NCI-H2107 treated with DMSO at 0.1 percent for 48 hours (cell line): Measurements from ENCODE around the gene SPTAN1.
A peak's percentile ranks its signal among the peaks of the same experiment; 100 is the strongest.

Experiments used
- DNase-seq: peaks from one replicate; lab custom pipeline; 2025; ENCODE audit not compliant: unreplicated experiment; lab: John Stamatoyannopoulos, UW

Gene SPTAN1

DNA sequence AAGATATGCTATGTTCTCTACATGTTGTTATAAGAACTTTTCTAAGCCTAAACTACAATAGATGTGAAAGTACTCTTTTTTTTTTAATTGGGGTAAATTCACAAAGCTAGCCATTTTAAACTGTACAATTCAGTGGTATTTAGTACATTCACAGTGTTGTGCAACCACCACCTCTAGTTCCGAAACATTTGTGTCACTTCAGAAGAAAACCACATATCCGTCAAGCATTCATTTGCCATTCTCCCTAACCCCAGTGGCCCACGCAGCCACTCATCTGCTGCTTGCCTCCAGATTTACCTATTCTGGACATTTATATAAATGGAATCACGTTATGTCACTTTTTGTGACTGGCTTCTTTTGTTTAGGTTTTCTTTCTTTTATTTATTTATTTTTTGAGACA lies 43.1 kb downstream of the SPTAN1 start:
- no peak for DNase-seq

DNA sequence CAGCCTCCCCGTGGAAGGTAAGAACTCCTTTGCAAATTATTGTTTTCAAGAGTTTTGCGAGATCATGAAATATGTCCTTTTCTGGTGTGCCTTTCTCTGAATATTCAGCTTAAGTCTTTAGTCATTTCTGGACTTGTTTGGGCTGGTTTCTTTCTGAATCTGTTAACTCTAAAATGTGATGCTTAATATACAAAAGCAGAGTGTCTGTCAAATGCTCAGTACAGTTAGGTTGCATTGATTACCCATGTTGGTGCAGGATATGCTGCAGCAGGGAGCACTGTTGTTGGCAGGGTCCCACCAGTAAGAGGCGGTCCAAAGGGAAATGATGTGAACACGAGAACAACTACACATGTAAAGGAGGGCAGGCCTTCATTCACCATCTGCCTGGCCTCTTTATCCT lies 47.7 kb downstream of the SPTAN1 start:
- no peak for DNase-seq

DNA sequence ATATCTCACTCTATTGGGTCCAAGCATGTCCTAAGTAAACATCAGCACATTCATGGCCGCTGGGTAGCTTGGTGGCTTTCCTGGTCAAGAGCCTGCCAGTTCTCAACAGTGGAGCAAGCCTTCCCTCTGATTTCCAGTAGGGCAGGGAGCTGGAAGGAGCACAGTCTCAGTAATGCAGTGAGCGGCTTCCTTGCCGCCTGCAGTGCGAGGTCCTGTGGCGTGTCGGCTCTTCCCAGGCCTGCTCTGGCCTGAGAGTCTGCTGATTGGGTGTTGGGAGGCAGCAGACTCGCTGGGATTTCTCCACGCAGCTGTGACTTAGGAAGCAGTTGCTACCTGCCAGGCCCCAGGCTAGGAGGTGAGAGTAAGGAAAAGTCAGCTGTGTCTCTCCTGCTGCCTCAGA lies 51.3 kb downstream of the SPTAN1 start:
- no peak for DNase-seq

DNA sequence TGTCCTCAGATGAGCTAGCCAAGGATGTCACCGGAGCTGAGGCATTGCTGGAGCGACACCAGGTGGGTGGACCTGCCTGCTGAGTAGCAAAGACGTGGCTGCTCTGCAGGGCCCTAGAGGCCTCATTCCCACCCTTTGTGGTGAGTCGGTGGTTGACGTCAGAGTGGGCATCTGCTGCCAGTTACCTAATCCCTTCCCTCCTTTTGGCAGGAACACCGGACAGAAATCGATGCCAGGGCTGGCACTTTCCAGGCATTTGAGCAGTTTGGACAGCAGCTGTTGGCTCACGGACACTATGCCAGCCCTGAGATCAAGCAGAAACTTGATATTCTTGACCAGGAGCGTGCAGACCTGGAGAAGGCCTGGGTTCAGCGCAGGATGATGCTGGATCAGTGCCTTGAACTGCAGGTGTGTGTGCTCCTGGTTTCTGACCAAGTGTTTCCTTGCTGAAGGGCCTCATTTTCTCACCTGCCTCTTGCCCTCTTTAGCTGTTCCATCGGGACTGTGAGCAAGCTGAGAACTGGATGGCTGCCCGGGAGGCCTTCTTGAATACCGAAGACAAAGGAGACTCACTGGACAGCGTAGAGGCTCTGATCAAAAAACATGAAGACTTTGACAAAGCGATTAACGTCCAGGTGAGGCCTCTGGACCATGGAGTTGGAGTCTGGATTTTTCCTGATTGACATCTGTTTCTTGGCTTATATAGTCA lies 55.4 kb downstream of the SPTAN1 start:
- peak; percentile 87 for DNase-seq

DNA sequence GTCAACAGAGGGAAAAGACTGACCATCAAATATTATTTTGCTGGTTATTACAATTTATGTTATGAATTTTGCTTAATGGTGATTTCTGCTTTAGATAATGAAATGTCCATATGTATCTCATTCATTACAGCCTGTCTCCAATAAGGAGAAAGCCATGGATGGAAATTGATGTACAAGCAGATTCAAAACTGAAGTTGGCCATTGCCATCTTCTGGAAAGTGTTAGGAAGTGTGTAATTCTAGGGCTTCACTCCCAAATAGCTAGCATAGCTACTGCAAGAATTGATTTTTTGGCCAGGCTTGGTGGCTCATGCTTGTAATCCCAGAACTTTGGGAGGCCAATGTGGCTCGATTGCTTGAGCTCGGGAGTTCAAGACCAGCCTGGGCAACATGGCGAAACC lies 58.5 kb downstream of the SPTAN1 start:
- no peak for DNase-seq

DNA sequence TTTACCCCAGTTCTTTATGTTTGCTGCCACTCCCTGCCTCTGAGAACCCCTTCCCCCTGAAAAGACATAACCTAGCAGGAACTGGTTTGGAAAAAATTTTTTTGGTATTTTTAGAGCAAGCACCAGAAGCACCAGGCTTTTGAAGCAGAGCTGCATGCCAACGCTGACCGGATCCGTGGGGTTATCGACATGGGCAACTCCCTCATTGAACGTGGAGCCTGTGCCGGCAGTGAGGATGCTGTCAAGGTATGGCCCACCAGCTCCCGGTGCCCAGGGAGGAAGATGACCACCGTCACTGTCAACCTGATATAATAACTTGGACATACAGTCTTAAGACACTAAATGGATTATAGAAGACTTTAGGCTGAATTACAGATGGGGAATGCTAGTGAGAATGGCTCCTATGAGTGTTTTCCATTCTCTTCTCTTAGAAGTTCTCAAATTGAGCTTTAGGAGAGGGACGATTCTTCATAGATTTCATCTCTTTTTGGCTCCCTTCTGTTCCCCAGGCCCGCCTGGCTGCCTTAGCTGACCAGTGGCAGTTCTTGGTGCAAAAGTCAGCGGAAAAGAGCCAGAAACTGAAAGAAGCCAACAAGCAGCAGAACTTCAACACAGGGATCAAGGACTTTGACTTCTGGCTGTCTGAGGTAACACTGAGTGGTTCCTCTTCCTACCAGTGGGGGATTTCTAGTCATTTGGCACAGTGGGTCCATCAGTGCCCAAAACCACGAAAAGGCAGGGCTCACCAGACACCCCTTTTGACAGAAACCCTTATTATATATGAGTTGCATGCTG lies 59.4 kb downstream of the SPTAN1 start:
- no peak for DNase-seq

DNA sequence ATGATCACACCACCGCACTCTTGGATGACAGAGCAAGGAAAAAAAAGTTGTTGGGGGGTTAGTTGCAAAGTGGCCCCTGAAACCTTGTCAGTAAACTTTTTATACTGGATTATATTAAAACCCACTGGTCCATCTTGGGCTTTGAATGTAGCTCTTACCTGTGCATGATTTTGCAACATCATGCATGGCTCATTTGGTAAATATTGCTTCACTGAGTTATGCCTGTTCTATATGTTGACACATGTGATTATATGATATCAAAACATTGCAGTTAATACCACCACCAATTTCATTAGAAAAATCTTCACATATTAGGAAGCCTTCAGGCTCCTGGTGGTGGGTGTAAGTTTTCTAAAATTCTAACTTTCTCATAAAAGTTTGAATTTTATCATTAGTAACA lies 62.3 kb downstream of the SPTAN1 start:
- DNase-seq = no peak

DNA sequence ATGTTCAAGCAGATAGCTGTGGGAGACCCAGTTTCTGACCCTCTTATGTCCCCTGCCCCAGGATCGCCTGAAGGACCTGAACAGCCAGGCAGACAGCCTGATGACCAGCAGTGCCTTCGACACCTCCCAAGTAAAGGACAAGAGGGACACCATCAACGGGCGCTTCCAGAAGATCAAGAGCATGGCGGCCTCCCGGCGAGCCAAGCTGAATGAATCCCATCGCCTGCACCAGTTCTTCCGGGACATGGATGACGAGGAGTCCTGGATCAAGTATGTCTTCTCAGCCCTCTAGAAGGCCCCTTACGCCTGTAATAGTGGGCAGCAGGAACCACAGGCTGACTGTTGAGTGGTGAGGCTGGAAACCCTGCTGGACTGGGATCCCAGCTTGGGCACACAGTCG lies 63.2 kb downstream of the SPTAN1 start:
- DNase-seq = no peak

DNA sequence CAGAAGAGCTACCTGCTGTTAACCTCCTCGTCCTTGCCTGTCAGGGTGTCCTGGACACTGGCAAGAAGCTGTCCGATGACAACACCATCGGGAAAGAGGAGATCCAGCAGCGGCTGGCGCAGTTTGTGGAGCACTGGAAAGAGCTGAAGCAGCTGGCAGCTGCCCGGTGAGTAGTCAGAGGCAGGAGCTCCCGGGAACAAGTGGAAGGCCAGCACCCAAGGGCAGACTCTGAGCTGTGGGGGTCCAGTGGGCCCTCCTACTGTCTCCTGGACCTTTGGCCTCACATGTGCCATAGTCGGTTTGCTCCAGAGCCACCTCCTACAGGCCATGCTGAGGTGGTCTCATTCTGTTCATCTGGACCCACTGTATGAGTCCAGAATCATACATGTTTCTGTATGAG lies 65.6 kb downstream of the SPTAN1 start:
- DNase-seq = no peak

DNA sequence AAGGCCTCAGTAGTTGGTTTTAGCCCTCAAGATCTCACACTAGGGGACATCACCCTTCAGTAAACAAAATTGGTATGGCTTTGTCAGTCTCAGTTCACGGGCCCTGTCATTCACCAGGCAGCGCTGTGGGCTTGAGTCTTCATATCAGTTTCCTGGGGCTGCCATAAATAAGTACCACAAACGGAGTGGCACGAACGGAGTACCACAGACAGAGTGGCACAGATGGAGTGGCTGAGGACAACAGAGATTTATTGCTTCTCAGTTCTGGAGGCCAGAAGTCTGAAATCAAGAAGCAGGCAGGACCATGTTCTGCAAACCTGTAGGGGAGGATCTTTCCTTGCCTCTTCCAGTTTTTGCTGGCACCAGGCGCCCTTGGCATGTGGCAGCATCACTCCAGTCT lies 66.7 kb downstream of the SPTAN1 start:
- no peak for DNase-seq

DNA sequence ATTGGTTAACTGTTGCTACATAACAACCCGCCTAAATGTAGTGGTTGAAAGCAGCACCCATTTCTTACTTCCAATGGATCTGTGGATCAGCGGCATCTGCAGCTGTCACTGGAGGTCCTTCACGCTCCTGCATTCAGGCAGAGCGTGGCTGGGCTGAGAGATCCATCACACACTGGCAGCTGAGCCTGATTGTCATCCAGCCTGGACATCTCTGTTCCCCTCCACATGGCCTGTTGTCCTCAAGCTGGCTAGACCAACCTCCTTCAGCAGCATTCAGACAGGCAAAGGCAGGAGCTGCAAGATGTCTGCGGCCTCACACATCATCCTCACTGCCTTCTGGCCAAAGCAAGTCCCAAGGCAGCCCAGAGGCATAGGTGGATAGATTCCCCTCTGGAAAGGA lies 67.4 kb downstream of the SPTAN1 start:
- no peak for DNase-seq

DNA sequence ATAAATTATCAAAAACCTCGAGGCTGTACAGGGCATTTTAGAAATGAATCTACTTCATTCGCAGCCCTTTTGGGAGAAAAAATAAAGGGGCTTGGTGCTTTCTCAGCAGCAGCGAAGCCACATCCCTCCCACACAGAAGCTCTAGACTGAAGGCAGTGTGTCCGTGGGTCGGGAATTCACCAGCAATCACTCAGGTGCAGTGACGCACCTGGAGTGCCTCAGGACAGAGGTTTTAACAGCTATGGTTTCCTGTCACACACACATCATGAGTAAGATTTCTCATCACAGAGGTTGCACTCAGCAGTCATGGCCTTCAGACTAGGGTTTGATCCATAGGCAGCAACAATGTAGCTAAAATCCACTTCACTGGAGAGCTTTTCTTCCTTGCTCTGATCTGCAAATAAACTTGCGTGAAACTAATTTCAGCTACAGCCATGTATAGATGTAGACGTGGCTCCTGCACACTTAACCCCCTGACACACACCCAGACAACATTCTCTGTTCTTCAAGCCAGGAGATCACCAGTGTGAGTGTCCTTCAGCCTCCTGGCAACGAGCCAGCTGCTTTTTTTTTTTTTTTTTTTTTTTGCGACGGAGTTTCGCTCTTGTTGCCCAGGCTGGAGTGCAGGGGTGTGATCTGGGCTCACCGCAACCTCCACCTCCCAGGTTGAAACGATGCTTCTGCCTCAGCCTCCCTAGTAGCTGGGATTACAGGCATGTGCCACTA lies 69.5 kb downstream of the SPTAN1 start:
- DNase-seq = no peak

DNA sequence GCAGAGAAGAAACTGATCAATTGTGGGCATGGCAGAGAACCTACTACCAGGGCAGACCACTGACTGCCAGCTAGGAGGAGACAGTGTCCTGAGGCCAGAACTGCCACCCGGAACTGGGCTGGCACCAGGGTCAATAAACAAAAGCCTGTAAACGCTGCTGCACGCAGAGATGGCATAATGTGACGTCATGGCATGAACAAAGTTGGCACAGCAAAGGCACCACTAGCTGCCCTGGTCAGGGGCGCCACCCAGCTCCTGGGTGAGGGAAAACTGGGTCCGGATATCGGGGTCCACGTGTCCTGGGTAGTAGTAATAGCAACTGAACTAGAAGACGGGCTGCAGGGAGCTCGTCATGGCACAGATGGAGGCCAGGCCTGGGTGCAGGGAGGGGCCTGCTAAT lies 72.2 kb downstream of the SPTAN1 start:
- no peak for DNase-seq

DNA sequence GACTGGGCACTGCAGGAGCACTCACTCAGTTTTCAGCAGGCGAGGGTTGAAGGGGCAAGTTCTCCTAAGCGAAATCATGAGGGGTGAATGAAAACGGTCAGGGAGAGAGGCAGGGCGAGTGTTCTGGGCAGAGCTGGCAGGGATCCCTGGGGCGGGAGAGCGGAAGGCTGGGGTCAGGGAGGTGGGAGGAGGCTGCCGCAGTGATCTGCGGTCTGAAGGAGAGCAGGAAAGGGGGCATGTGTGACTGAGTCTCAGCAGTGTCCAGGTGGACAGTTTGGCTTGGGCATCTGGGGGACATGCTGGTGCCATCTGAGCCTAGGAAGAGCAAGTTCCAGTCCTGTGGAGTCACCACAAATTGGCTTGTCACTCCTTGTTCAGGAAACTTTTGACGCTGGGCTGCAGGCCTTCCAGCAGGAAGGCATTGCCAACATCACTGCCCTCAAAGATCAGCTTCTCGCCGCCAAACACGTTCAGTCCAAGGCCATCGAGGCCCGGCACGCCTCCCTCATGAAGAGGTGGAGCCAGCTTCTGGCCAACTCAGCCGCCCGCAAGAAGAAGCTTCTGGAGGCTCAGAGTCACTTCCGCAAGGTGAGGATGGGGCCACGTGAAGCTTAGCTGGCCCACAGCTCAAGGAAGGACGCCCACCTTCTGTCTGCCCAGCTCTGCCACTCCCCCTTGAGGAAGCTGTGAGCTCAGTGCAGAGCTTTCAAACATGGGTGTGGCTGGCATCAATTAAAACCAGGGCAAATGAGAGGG lies 73.2 kb downstream of the SPTAN1 start:
- no peak for DNase-seq

DNA sequence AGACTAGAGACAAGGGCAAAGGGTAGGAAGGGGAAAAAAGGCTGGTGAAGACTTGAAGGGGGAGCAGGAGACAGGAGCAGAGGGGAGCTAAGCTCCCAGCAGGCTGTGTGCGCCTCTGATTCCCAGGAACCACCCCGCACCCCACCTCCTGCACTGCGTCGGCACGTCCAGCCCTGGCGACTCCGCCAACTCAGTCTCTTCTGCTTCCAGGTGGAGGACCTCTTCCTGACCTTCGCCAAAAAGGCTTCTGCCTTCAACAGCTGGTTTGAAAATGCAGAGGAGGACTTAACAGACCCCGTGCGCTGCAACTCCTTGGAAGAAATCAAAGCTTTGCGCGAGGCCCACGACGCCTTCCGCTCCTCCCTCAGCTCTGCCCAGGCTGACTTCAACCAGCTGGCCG lies 73.8 kb downstream of the SPTAN1 start:
- DNase-seq = no peak

DNA sequence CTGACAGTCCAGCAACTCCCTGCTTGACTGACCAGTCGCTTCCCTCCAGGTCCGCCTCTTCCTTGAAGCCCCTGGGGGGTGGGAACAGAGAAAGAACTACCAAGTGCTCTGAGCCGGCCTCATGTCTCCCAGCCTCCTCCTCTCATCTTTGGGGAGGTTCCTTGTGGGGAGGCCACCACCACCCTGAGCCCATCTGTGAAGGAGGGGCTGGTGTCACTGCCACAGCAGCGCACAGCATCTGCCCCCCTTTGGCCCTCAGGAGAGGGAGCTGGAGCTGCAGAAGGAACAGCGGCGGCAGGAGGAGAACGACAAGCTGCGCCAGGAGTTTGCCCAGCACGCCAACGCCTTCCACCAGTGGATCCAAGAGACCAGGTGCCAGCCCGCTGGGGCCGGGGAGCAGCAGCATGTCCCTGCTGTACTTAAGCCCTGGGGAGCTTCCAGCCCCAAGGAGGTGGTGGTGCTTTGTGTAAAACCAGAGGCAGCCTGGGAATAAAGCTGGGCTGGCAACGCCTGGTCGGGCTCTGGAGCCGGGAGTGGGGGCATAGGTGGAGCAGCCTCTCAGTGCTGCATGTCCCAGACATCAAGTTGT lies 74.8 kb downstream of the SPTAN1 start:
- DNase-seq = no peak

DNA sequence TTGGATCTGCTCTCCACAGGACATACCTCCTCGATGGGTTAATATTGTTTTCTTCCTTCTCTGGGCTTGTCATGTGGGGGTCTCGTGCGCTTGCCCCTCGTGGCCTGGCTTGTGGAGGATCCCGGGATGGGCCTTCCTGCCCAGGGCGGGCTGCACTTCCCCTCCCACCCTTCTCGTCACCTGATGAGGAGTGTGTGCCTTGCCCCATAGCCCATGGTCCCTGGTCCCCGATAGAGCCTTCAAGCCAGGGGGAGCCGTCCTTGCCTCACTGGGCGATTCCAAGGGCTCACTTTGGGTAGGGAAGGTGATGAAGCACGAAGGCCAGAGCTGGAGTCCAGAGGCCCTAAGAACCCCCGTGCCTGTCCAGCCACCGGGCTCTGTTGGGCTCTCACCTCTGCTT lies 75.5 kb downstream of the SPTAN1 start:
- DNase-seq = no peak

DNA sequence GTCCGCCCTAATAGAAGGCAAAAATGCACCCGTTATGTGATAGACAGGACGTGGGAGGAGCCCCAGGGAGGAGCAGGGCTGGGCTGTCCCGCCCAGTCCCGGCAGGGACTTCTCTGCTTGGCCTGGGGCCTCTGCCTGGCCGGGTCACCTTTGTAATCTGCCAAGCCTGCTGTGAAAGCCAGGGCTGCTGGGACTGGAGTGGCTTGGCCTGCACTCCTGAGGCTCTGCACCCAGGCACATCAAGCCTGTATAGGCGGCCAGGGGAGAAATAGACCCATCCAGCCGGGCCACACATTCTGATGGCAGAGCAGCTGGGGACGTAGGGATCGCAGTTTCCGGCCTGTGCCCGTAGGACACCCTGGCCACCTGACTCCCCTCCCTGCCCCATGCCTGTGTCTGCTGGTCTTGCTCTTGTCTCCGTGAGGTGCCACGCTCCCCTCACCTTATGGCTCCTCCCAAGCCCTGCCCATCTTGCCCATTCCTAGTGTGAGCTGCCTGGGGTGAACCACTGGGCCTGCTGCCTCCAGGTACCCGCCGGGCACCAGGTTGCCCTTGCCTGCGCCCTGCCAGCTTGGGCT lies 76.2 kb downstream of the SPTAN1 start:
- no peak for DNase-seq

DNA sequence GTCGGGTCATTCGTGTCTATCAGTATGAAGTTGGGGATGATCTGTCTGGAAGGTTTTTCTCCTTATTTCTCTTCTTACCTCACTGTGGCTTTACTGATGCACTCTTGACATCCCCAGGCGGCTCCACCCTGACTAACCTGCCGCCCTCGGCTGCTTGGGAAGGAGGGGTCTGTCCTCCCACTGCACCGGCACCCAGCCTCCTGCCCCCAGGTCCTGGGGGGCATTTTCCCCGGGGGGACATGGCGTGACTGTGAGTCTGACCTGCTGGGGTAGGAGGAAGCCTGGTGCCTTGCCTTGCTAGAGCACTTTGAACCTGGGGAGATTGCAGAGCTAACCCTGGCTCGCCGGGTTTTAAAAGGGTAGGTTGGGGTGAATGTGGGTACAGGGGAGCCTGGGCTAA lies 76.7 kb downstream of the SPTAN1 start:
- DNase-seq = no peak

DNA sequence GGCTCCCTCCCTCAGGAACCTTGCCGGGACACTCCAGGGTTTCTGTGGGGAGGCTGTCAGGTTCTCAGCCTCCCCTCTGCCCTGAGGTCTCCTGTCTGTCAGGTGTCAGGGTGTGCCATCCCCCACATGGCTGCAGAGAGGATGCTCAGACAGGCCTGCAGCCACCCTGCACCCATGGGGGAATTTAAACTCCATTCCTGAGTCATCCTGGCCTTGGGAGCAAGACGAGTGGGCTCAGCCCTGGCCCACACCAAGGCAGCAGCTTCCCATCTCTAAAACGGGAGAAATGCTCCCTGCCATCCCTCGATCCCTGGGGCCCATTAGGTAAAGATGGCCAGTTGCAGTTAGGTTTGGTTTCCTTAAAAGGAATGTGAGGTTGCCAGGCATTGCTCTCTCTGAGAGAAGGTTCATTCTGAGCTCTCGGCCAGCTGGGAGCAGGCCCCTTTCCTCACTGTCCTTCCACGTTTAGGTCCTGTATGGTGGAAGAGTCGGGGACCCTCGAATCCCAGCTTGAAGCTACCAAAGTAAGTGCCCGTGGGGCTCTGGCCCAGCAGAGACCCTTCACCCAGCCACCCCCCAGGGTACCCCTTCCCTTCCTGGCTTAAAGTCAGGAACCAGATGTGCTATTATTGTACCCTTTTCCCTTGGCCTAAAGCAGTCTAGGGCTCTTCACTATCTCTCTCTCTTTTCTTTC lies 77.6 kb downstream of the SPTAN1 start:
- no peak for DNase-seq
